Effector CD8-positive, alpha-beta T cell (primary cell): ENCODE measurements around the gene CRISP1.
"Not testable (repeated sequence)": the region's sequence is repeated elsewhere in the genome, so short reads cannot be mapped to it uniquely, and the experiment has no call there.

Source experiments
- DNase-seq: peaks from one replicate; lab custom pipeline; 2025; lab: John Stamatoyannopoulos, UW

The CRISP1 gene

DNA sequence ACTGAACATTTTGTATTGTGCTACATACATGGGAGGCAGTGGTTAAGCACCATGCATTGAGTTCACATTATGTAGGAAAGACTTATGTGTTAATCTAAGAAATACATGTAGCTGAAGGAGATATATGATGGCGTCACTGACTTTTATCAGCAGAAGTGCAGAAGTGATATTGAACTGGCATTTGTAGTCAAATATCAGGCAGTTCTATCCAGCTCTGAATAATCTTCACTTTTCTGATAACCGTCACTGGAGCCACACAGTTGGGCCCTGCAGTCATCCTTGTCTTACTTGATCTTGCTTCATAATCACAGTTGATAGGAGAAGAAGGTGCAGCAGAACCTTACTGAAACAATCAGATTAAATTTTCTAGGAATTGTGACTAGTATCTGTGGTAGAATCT, 26.4 kb downstream of the CRISP1 start:
- DNase-seq = no peak

DNA sequence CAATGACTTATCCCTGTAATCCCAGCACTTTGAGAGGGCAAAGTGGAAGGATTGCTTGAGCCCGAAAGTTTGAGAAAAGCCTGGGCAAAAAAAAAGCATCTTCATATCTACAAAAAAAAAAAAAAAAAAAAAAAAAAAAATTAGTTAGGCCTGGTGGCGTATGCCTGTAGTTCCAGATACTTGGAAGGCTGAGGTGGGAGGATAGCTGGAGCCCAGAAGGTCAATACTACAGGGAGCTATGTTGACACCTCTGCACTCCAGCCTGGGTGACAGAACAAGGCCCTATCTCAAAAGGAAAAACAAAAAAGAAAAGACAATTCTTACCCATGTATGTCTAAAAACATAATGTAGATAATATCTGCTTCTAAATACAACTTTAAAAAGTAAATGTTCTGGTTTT, 27.2 kb downstream of the CRISP1 start:
- no peak for DNase-seq

DNA sequence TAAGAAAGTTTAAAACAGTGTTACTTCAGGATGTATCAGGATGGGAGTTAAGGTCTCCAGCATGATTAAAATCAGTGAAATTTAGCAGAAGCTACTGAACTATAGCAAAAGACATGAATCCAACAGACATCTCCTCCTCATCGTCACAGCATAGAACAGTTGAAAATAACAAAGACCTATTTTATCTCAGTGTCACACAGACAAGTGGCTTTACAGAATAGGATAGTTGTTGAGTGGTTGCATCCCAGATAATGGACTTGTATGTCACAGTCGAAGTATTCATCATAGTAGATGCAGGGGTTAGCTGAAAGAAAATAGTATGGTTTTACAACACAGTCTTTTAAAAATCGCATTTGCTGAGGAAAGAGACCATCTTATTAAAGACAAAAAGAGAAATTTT, 31.2 kb downstream of the CRISP1 start:
- DNase-seq = no peak

DNA sequence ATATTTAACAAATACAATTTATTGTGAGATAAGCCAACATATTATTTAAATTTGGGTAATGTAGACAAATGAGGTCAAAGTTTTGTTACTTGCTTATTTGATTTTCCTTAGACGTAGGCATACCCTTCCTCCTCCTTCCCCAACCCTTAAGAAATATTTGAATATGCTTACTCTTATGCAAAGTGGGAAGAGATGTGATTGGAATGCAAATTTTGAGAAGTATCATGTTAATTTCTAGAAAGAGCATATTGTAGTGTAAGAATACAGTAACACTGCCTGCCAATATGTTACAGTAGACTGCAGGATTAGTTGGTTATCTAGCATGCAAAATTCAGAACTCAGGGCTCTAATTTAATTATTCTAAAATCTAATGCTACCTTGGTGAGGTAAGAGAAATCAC, 32.9 kb downstream of the CRISP1 start:
- DNase-seq = no peak

DNA sequence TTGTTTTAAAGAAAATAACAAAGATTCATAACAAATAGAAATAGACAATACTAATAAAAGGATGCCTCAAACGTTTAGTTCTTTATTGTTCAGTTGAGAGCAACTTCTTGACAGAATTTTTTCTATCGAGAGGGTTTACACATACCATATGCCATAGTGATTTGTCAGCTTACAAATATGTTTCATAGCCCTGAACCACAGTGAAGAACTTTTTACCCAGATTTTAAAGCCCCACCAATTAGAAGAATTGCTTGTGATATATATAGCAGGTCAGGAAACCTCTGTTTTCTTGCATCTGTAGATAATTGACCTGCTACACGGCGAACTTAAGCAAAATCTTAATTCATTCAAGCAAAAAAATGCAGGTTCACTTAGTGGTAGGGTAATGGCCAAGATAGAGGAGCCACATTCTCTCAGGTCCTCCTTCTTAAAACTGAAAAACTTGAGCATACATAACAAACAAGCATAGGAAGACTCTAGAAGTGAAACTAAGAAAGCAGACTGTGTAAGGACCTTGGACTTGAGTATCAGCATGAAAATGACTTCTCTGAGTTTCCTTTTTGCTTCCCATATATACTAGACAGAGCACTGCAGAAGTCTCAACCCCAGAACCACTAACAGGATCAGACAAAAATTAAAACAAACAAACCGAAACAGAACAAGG, 39.5 kb downstream of the CRISP1 start:
- no peak for DNase-seq

DNA sequence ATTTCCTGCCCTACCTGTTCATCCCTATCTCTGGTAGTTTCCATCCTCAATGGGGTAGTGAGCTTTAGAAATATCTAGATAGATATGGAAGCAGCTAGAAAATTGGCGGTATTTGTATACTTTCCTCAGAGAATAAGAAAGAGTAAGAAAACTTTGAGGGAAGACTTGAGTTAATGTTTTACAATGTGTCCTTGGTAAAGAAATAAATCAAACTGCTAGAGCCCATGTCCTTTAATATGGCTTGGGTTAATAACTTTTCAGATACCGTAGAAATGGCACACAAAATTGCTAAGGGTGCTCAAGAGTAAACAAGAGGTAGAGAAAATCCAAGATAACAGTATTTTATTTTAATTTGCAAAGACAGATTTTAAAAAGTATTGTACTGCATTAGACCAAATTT, 51.2 kb downstream of the CRISP1 start:
- no peak for DNase-seq

DNA sequence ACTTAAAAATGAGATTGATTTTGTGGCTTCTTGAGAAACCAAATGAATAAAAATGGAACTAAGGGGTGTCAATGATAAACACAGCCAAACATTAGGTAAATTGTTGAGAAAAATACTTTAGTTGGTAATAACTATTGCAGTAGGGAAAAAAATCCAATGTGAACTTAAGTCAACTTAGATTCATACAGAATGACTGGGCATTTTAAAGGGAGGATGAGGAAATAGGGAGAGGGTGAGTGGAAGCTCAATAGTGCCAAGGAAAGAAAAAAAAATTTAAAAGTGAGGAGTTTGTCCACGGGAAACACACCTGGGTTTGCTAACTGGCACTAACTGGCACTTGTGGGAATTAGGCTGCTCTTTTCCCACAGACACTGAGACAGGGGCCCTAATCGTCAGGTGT, 53.1 kb downstream of the CRISP1 start:
- no peak for DNase-seq

DNA sequence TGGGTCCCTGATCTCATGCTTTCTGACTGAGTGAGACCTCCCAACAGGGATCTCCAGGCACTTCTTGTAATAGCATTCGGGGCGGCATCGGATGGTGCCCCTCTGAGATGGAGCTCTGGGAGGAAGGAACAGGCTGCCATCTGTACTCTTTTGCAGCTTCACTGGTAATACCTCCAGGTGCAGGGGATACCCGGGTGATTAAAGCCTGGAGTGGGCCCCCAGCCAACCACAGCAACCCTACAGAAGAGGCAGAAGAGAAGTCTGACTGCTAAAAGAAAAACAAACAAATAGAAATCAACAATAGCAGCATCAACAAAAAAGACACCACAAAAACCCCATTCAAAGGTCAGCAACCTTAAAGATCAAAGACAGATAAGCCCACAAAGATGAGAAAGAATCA, 60.2 kb downstream of the CRISP1 start:
- DNase-seq = no peak

DNA sequence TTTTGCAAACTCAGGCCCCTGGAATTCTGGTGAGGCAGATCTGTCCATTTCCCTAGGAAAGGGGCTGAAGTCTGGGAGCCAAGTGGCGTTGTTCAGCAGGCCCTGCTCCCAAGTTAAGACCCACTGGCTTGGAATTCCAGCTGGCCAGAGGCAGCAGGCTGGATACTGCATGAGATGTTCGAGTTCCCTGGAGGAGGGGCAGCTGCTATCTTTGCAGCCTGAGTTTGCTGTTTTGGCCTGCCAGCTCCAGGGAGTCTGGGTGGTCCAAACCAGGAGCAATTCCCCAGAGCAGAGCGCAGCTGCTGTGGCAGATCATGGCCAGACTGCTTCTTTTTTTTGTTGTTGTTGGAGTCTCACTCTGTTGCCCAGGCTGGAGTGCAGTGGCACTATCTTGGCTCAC, 61.1 kb downstream of the CRISP1 start:
- DNase-seq = no peak

DNA sequence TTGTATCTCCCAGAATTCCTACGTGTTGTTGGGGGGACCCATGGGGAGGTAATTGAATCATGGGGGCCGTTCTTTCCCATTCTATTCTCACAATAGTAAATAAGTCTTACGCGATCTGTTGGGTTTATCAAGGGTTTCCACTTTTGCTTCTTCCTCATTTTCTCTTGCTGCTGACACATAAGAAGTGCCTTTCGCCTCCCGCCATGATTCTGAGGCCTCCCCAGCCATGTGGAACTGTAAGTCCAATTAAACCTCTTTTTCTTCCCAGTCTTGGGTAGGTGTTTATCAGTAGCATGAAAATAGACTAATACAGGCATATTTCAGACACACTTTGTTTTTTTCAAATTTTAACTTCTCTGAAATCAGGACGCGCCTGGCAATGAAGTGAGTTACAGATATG, 64.8 kb downstream of the CRISP1 start:
- no peak for DNase-seq

DNA sequence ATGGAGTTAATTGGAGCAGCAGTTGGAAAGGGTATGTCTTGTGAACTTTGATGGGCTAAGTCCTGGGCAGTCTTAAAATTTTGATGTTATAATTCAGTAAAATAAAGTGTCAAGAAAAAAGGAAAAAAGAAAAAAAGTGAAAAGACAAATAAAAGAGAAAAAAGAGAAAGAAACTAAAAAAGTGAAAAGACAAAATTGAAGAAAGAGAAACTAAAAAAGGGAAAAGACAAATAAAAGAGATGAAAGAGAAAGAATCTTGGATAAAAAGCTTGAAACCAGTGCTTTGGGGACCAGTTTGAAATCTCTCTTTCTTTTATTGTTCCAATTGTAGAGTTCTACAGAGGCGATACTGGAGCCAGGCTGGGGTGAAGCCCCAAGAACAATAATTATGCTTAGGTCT, 67.2 kb downstream of the CRISP1 start:
- no peak for DNase-seq

DNA sequence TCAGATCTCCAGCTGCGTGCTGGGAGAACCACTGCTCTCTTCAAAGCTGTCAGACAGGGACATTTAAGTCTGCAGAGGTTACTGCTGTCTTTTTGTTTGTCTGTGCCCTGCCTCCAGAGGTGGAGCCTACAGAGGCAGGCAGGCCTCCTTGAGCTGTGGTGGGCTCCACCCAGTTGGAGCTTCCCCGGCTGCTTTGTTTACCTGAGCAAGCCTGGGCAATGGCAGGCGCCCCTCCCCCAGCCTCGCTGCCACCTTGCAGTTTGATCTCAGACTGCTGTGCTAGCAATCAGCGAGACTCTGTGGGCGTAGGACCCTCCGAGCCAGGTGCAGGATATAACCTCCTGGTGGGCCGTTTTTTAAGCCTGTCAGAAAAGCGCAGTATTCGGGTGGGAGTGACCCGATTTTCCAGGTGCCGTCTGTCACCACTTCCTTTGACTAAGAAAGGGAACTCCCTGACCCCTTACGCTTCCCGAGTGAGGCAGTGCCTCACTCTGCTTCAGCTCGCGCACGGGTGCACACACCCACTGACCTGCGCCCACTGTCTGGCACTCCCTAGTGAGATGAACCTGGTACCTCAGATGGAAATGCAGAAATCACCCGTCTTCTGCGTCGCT, 69.4 kb downstream of the CRISP1 start:
- not testable (repeated sequence) for DNase-seq

DNA sequence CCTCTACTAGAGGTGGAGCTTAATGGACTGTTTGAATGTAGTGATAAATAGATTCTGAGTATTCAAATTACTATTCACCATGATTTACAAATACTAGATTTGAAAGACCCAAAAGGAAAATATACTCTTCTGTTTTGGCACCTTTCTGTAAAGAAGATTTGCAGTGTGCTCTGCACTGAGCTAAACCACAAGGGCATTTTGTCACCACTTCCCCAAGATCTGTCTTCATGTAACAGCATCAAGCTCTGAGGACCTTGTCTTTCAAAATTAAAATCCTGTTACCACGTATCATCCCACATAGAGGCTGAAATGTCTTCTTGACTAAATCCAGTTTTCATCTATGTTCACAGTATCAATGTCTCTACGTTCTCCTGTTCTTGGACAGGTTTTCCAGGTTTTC, 76.0 kb downstream of the CRISP1 start:
- DNase-seq = no peak

DNA sequence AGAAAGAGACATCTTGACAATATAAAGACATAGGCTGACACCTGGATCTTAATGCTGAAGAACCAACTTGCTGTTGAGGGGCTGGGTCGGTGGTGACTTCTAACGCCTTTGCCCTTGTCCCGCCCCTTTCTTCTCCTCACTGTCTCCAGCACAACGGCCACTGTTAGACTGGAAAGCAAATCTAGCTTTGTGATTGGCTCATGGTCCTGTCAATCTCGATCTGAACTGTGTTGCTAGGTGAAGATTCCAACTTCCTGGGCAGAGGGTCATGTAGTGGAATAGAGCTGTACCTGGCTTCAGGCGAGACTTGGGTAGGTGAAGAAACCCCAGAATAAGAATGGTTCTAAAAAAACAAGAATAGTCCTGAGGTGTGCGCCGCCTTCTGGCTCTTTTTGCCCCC, 79.2 kb downstream of the CRISP1 start, which contains the start of gene PGK2:
Gene PGK2 (minus strand): TSS at position 110 of the 400 bp plus-strand sequence. CDS start 98 bp downstream, at position 12.
- DNase-seq = no peak

DNA sequence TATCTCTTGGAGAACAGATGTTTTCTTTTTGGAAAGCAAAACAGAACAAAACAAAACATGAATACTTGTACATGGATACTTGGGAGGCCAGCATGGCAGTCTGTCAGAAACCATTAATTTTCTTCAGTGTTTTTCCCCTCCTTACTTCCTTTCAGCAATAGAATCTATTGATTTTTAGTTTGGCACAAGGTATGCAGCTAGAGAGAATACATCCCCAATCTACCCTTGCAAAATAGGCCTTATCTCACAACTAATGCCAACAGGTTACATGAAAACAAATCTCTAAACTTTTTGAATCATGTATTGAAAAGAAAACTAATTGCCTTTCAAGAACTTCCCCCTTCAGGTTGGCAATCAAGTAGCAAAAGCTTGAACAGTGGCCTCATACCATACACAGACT, 82.1 kb downstream of the CRISP1 start:
- DNase-seq = no peak
